B cell (primary cell): Measurements from ENCODE around the gene AFDN. TPM values are rescaled to one million over a fixed set of nuclear protein-coding genes. Genes with fewer than 3 reads are reported as not detected.

Experiments
- ATAC-seq: fragments of 200-7000 bp; cut with Tn5 transposase; one replicate; pipeline ENCODE4 v1.10.0; 2021; ENCODE audit warnings: low read depth, mild to moderate bottlenecking, moderate number of reproducible peaks, moderate library complexity
- CTCF ChIA-PET: fragments of 350-600 bp; sonication (Branson Sonifier 250); formaldehyde crosslinking; loops from one replicate; lab custom pipeline; 2021; ENCODE audit warnings: antibody characterized with exemption, inconsistent platforms; lab: Charles Lee
- POLR2A ChIA-PET: fragments of 350-600 bp; sonication (Branson Sonifier 250); formaldehyde crosslinking; loops from one replicate; lab custom pipeline; 2021; ENCODE audit warnings: antibody characterized with exemption; lab: Charles Lee
- DNase-seq: peaks from one replicate; pipeline ENCODE4 v3.0.0; 2013
- H2AFZ ChIP-seq: 2 replicates; pipeline ENCODE4 v1.6.1; 2012; ENCODE audit warnings: mild to moderate bottlenecking, low read depth, low read length; ENCODE audit not compliant: insufficient read depth, poor library complexity, severe bottlenecking
- H3K27ac ChIP-seq, 2 donors: 1 replicate in 1 of 2; 2 replicates in 1 of 2; pipeline ENCODE4 v1.5.1; 2012 to 2013; ENCODE audit warnings: low read length in 2 of 2, mild to moderate bottlenecking in 2 of 2, moderate library complexity in 1 of 2
- H3K27me3 ChIP-seq, 4 experiments: fragments of 200-600 bp in 1 of 4; sonication (generic) in 1 of 4; replicated peaks in 1 of 4; 1 replicate in 2 of 4; 2 replicates in 2 of 4; pipeline versions ENCODE4 v1.6.1 to v1.7.0; 2013 to 2016; ENCODE audit warnings: low read length in 3 of 4, mild to moderate bottlenecking in 2 of 4, mixed read lengths in 1 of 4, moderate library complexity in 1 of 4; ENCODE audit not compliant: insufficient read depth in 4 of 4, control insufficient read depth in 3 of 4; ENCODE audit errors: control extremely low read depth in 1 of 4
- H3K36me3 ChIP-seq, 2 experiments: replicated peaks in 1 of 2; 1 replicate in 1 of 2; 2 replicates in 1 of 2; pipeline versions ENCODE4 v1.6.1 to v1.7.1; 2013; ENCODE audit warnings: low read length in 1 of 2; ENCODE audit not compliant: insufficient read depth in 2 of 2, control insufficient read depth in 1 of 2; ENCODE audit errors: control extremely low read depth in 1 of 2, extremely low read depth in 1 of 2
- H3K4me1 ChIP-seq, 2 donors: fragments of 200-600 bp in 1 of 2; sonication (generic) in 1 of 2; 1 replicate in 1 of 2; 2 replicates in 1 of 2; pipeline versions ENCODE4 v1.5.1 to v1.6.1; 2013 to 2017; ENCODE audit warnings: low read length in 2 of 2; ENCODE audit not compliant: control insufficient read depth in 2 of 2, insufficient read depth in 2 of 2
- H3K4me2 ChIP-seq: replicated peaks from 2 replicates; pipeline ENCODE3; 2012; ENCODE audit warnings: mild to moderate bottlenecking, low read depth, low read length; ENCODE audit not compliant: poor library complexity, severe bottlenecking
- H3K4me3 ChIP-seq, 5 experiments: fragments of 200-600 bp in 1 of 5; sonication (generic) in 1 of 5; 1 replicate in 3 of 5; 2 replicates in 2 of 5; pipeline versions ENCODE4 v1.5.1 to v1.7.0; 2011 to 2016; ENCODE audit warnings: low read length in 4 of 5, mild to moderate bottlenecking in 4 of 5, low read depth in 2 of 5, control low read depth in 1 of 5, moderate library complexity in 1 of 5; ENCODE audit not compliant: insufficient read depth in 1 of 5; ENCODE audit errors: control extremely low read depth in 1 of 5, extremely low read depth in 1 of 5
- H3K79me2 ChIP-seq: fragments of 200-600 bp; sonication (generic); one replicate; pipeline ENCODE4 v1.6.0; 2016; ENCODE audit warnings: low read length; ENCODE audit not compliant: control insufficient read depth, insufficient read depth
- H3K9ac ChIP-seq: fragments of 200-600 bp; sonication (generic); 2 replicates; pipeline ENCODE4 v1.6.1; 2017; ENCODE audit warnings: mild to moderate bottlenecking, low read length, moderate library complexity
- H3K9me3 ChIP-seq, 3 donors: one replicate each; pipeline versions ENCODE4 v1.6.1 to v1.7.1; 2013; ENCODE audit warnings: low read length in 2 of 3; ENCODE audit not compliant: control insufficient read depth in 2 of 3, insufficient read depth in 1 of 3; ENCODE audit errors: control extremely low read depth in 1 of 3
- H4K20me1 ChIP-seq: 2 replicates; pipeline ENCODE4 v1.6.0; 2012; ENCODE audit warnings: mild to moderate bottlenecking, low read length; ENCODE audit not compliant: insufficient read depth, control insufficient read depth, poor library complexity, severe bottlenecking
- H3K27ac Mint-ChIP-seq: one replicate; pipeline ENCODE4 v1.8.0; 2021; ENCODE audit warnings: mixed read lengths
- H3K27me3 Mint-ChIP-seq: one replicate; pipeline ENCODE4 v1.8.0; 2021; ENCODE audit warnings: mixed read lengths
- H3K4me1 Mint-ChIP-seq: one replicate; pipeline ENCODE4 v1.8.0; 2021; ENCODE audit warnings: mixed read lengths
- H3K4me3 Mint-ChIP-seq: one replicate; pipeline ENCODE4 v1.8.0; 2021; ENCODE audit warnings: mixed read lengths
- H3K9me3 Mint-ChIP-seq: one replicate; pipeline ENCODE4 v1.8.0; 2022; ENCODE audit warnings: mixed read lengths; ENCODE audit not compliant: insufficient read depth
- CTCF ChIP-seq: fragments of 200-600 bp; IDR thresholded peaks from one replicate; pipeline ENCODE4 v1.8.0; 2022; ENCODE audit warnings: antibody characterized with exemption, mild to moderate bottlenecking
- EZH2 ChIP-seq: IDR thresholded peaks from 2 replicates; pipeline ENCODE4 v1.6.1; 2012; ENCODE audit warnings: borderline replicate concordance, low read depth, mild to moderate bottlenecking, moderate library complexity, low read length; ENCODE audit not compliant: insufficient read depth, poor library complexity, severe bottlenecking
- WGBS: methylation state at CpG from one replicate; pipeline ENCODE4 v1.1.5; 2013; ENCODE audit warnings: missing lambda C conversion rate; ENCODE audit not compliant: insufficient coverage; 5-methylcytosine and 5-hydroxymethylcytosine counted together
- intact Hi-C: fragments of 100-400 bp; cut with micrococcal nuclease; formaldehyde crosslinking; loops from one replicate; pipeline ENCODE4 v1.10.0; 2022
- polyA plus RNA-seq: library from polyadenylated mRNA; depleted of rRNA; stranded (reverse); fragments of >200 nt; gene quantifications from 2 replicates; pipeline ENCODE4 v1.2.3, GENCODE V29; 2012
- total RNA-seq, 2 donors: library from RNA; stranded (reverse); fragments of 120-200 nt in 1 of 2; gene quantifications; 1 replicate in 1 of 2; 2 replicates in 1 of 2; pipeline versions ENCODE4 v1.2.3 to v1.2.4, GENCODE V29; 2013 to 2022

The AFDN gene
- total and polyA plus RNA-seq, 2 donors (not counting 1 experiment from before 2014, with no cell fraction given) = 15.4 to 70.5 TPM

DNA sequence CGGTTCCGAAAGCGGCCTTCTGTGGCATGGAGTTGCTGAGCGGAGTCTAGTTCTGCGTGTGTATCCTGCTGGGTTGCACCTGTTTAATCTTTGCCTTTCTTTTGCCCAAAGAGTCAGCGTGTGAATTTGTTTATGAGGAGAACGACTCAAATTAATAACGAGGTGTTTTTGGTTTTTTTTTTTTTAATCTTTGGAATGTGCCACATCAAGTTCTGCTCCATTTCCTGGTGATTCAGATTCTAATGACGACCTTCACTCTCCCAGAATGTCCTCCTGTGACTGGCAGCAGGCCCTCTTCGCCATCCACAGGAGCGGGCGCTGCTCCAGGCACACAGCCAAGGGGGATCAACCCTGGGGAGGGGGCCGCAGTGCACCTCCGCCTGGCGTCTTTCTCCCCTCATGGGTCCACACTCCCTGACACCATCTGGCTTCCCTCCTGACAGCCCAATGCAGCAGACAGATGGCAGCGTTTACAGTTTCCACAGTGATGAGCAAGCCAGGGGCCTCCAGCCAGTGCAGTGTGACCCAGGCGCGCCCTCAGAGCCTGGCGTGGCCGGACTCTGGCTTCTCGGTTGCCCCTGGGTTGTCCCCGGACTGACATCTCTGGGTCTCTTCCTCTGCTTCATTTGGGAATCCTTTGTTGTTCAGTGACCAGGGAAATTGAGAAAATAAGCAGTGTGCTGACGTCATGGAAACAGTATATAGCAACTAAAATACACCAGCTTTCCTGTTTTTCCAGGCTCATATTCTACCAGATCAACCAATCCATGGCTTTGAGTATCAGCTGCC, 27.5 kb upstream of the AFDN start:
- CTCF ChIA-PET = no interaction called here
- DNase-seq (no peak), ATAC-seq (no peak)
- no peaks in the 10 kb centered on the region for H4K20me1 ChIP-seq
- no peaks in the 10 kb centered on the region for H3K36me3 ChIP-seq
- H3K4me3 ChIP-seq = no peak overlapping the region
- peaks cover 0 to 34% (median 6%) of the 10 kb centered on the region in 4 experiments for H3K27me3 ChIP-seq
- POLR2A ChIA-PET = no interaction called here
- no peak overlapping the region for H3K27ac ChIP-seq
- peaks cover 0 to 3% (median 0%) of the 10 kb centered on the region in 3 donors for H3K9me3 ChIP-seq
- intact Hi-C loops = no loop called here
- no peaks in the 10 kb centered on the region for H3K79me2 ChIP-seq
- H3K9ac ChIP-seq = no peak overlapping the region
- peaks cover 14 to 18% of the 10 kb centered on the region in 2 donors for H3K4me1 ChIP-seq
- no peak for TF ChIP-seq EZH2
- no peak for TF ChIP-seq CTCF
- H2AFZ ChIP-seq = no peak overlapping the region
- H3K4me3 Mint-ChIP-seq = no peak overlapping the region
- H3K27me3 Mint-ChIP-seq = peaks cover 57% of the 10 kb centered on the region
- H3K27ac Mint-ChIP-seq = no peak overlapping the region
- no peak overlapping the region for H3K4me2 ChIP-seq
- WGBS = 86% methylated on average over 20 of the region's 23 CpGs
- peaks cover 15% of the 10 kb centered on the region for H3K4me1 Mint-ChIP-seq
- no peaks in the 10 kb centered on the region for H3K9me3 Mint-ChIP-seq

GRCh38 chr6:167800549-167800948, 26.2 kb upstream of the AFDN start:
- Histone ChIP-seq H3K4me1 (peaks cover 13 to 16% of the 10 kb centered on the region in 2 donors), H2AFZ (no peak overlapping the region), H3K4me3 (no peak overlapping the region), H3K36me3 (no peaks in the 10 kb centered on the region), H3K27me3 (peaks cover 0 to 33% (median 6%) of the 10 kb centered on the region in 4 experiments), H4K20me1 (no peaks in the 10 kb centered on the region), H3K79me2 (no peaks in the 10 kb centered on the region), H3K9ac (no peak overlapping the region), H3K27ac (no peak overlapping the region), H3K4me2 (no peak overlapping the region), H3K9me3 (peaks cover 0 to 3% (median 0%) of the 10 kb centered on the region in 3 donors)
- H3K27me3 Mint-ChIP-seq = peaks cover 52% of the 10 kb centered on the region
- H3K4me1 Mint-ChIP-seq = peaks cover 9% of the 10 kb centered on the region
- WGBS = 79% methylated on average over 4 of the region's 6 CpGs
- ATAC-seq (no peak), DNase-seq (no peak)
- TF ChIP-seq EZH2 (no peak), CTCF (no peak)
- H3K27ac Mint-ChIP-seq = no peak overlapping the region
- H3K4me3 Mint-ChIP-seq = no peak overlapping the region
- ChIA-PET POLR2A (no interaction called here), CTCF (no interaction called here)
- no peaks in the 10 kb centered on the region for H3K9me3 Mint-ChIP-seq
- intact Hi-C loops = no loop called here
